Right ventricle myocardium superior (tissue), 1 donor: ENCODE measurements around the gene LIG3. TPM values are rescaled to one million over a fixed set of nuclear protein-coding genes. Genes with fewer than 3 reads are reported as not detected.
"Not testable (repeated sequence)": the region's sequence is repeated elsewhere in the genome, so short reads cannot be mapped to it uniquely, and the experiment has no call there.

Experiments
- ATAC-seq: fragments of 200-7000 bp; cut with Tn5 transposase; one replicate; pipeline ENCODE4 v1.9.1; 2020; ENCODE audit warnings: mild to moderate bottlenecking; ENCODE audit not compliant: poor library complexity
- DNase-seq: peaks from one replicate; pipeline ENCODE4 v3.0.0-alpha.2; 2020
- intact Hi-C: fragments of 100-400 bp; cut with DNase I; formaldehyde crosslinking; loops from one replicate; pipeline ENCODE4 v1.11.2; 2022
- long read RNA-seq: library from polyadenylated mRNA; unstranded; transcript quantifications from one replicate; pipeline ENCODE4 v2.0.0, GENCODE V29; 2021
- total RNA-seq: library from RNA; stranded (reverse); fragmentation: NEBNext Ultra II Directional; extraction: Animal tissue kit (Norgen Biotek cat#: 25700); gene quantifications from one replicate; pipeline ENCODE4 v1.2.1, GENCODE V29; 2021
- donor health status: DM: no; HTN: yes; CAD: no; lungs with severe emphysema.

Gene LIG3
- total RNA-seq: 15.2 TPM
- long read RNA-seq, full-length matches to known transcripts: 18 of 37 reads
- long read RNA-seq, partial matches to known transcripts: 12 of 37 reads
- long read RNA-seq, other reads (novel, unspliced or antisense): 7 of 37 reads

DNA sequence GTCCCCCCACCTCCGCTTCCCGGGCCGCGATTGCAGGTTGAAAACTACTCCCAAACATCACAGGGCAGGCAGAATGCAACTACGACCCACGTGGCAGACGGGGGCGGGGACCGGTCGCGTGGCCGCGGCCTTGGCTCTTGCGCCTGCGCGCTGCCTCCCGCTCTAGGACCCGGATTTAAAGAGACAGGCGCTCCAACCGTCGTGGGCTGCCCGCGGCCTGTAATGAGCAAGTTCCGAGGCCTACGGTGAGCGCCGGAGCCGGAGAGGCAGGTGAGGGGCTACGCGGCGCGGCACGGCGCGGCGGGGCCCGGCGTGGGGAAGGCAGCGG, at the start of gene LIG3:
LIG3 (plus strand) TSS at position 160 of the 328 bp plus-strand sequence. CDS start 2,494 bp downstream, outside the sequence.
- ATAC-seq (peak; percentile 95), DNase-seq (peak; percentile 97)
- intact Hi-C loops: no loop called here

DNA sequence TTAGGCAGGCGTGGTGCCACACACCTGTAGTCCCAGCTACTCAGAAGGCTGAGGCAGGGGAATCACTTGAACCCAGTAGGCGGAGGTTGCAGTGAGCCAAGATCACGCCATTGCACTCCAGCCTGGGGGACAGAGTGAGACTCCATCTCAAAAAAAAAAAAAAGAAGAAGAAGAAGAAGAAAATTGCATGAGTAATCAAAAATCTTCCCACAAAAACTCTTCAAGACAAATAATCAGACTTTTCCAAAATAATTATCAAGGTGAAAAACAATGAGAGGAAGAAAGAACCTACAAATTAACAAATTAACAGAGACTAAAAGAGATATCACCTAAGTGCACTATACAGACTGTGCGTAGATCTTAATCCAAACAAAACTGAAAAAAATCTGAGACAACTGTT, 29.5 kb upstream of the LIG3 start:
- intact Hi-C loops, DNase-seq, ATAC-seq: not testable (repeated sequence)

DNA sequence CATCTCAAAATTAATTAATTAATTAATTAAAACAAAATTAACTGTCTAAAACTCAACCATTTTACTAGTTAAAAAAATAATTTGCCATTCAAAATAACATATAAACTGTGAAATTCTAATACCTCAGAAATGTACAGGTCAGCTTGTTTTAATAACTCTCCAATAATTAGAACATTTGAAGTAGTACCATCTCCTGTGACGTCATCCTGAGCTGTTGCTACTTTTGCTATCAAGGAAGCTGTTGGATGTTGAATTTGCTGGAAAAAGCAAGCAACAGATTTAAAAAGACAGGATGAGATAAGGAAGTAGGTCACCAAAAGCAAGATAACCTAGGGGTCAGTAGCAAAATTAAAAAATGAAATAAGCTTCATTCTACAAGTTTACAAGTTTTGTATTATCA, 21.9 kb upstream of the LIG3 start:
- no peak for DNase-seq
- intact Hi-C loops: no loop called here
- ATAC-seq: no peak

DNA sequence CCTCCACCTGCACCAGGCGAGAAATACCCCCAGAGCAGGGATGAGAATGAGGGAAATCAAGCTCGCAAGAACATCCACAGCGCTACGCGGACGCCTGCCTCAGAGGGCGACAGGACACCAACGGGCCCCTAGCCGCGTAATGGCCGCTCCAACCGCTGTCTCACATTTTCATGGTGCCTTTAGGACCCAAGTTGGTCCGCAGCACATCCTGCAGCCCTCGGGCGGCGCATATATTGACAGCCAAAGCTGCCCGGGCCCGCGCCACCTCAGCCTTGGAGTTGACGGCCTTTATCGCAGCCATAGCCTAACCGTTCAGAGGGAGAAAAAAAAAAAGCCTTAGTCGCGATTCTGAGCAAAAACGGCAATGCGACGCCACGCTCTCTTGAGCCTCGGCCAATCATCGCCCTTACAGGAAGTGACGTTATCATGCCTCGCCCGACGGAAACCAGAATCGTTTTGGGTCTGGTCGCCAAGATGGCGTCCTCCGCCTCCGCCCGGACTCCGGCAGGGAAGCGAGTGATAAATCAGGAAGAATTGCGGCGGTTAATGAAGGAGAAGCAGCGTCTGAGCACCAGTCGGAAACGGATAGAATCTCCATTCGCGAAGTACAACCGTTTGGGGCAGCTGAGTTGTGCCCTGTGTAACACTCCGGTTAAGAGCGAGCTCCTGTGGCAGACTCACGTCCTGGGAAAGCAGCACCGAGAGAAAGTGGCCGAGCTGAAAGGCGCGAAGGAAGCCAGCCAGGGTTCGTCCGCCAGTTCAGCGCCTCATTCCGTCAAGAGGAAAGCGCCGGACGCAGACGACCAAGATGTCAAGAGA, 19.0 kb upstream of the LIG3 start, which contains the start of the genes CCT6B and ZNF830:
CCT6B (minus strand) TSS at position 368 of the 819 bp plus-strand sequence; CDS start at position 301, 67 bp downstream.
ZNF830 (plus strand) TSS at position 448 of the 819 bp plus-strand sequence; CDS start at position 475, 27 bp downstream.
- ATAC-seq: peak; percentile 100
- intact Hi-C loops: no loop called here
- DNase-seq: peak; percentile 94

DNA sequence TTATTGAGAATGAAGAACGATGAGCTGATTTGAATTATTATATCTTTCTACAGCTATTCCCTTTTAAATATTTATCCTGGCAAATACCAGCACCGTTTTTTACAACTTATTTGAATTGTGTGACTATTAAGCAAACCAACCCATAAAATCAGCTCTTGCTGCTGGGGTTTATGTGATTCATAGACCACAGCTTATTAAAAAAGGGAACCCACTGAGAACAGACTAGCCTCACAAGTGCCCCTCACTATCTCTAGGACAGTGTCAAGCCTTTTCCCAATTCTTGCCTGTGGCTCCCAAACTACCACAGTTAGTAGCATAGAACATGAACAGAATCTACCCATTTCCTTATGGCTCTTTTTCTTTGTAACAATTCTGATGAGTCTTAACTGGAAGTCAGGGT, 6.1 kb upstream of the LIG3 start:
- intact Hi-C loops: no loop called here
- DNase-seq (no peak), ATAC-seq (no peak)

DNA sequence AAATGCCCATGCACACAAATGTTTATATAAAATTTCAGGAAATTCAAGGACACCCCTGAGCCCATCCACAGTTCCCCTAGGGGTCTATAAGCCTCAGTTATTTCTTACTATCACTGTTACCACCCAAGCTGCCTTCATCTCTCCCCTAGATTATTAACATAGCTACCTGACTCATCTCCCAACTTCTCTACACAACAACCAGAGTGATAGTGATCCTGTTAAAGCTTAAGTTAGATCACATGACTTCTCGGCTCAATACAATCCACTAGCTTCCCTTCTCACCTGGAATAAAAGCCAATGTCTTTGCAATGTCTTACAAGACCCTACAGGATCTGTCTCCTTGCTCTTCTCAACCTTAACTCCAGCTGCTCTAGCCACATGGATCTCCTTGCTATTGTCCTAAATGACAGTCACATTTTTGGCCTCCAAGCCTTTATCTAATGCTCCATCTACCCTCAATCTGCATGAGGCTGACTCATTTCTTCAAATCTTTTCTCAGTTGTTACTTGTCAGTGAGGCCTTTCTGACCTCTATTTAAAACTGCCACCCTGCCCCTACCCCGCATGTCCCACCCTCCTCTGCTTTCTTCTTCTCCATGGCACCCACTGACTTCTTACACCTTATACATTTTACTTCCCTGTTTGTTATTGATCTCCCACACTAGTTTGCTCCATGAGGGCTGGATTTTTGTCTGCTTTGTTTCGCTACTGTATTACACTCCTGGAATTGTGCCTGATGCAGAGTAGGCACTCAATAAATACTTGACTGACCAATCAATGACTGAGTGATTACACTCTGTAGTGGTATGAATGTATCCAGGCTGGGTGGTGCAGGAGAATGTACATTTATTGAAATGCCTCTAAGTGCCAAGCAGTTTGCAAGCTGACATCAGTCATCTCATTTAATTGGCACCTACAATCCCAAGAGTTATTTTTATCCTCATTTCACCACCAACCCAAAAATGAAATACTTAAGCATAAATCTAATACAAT, 5.2 kb upstream of the LIG3 start:
- intact Hi-C loops: no loop called here
- ATAC-seq (no peak), DNase-seq (no peak)

DNA sequence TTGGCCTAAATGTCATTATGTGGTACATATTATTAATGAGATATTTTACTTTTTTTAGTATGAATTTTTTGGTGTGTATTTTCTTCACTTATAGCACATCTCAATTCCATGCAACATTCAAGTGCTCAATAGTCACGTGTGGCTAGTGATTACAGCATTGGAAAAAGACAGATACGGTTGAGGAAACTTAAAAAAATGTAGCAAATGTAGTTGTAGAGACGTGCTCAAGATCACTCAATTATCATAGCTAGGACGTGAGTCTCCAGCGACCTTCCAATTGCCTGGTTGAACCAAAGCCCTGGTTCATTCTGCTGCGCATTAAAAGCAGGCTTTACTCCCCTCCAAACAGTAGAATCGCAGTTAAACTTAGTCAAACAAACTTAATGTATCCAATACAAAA, 1.2 kb upstream of the LIG3 start:
- DNase-seq: no peak
- intact Hi-C loops: no loop called here
- ATAC-seq: no peak

DNA sequence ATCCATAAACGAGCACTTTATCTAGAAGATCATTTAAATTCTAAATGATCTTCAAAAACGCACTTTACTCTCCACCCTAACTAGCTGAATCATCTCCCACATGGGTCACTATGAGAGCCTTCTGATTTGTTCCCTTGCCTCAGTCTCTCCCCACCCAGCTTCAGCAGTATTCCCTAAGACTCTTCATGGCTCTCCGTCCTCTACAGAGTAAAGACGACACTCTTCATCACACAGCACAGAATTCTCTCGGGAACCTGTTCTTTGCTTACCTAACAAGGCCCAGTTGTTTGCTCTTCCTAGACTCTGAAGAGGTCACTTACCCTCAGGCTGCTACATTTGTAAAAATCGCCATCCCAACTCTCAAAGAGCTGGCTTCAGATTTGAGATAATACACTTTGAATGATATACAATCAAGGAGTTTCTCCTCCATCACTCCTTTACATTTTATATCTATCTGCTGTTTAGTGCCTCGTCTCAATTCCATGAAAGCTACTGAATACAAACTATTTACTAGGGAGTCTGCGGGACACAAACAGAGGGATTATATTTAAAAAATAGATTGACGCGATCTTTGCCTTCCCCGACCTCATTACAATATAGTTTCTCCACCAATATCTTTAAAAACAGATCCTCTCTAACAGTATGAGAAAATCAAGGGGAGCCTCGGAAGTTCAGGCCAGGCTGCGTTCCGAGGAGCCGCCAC, 511 bp upstream of the LIG3 start:
- ATAC-seq (no peak), DNase-seq (no peak)
- intact Hi-C loops: no loop called here

DNA sequence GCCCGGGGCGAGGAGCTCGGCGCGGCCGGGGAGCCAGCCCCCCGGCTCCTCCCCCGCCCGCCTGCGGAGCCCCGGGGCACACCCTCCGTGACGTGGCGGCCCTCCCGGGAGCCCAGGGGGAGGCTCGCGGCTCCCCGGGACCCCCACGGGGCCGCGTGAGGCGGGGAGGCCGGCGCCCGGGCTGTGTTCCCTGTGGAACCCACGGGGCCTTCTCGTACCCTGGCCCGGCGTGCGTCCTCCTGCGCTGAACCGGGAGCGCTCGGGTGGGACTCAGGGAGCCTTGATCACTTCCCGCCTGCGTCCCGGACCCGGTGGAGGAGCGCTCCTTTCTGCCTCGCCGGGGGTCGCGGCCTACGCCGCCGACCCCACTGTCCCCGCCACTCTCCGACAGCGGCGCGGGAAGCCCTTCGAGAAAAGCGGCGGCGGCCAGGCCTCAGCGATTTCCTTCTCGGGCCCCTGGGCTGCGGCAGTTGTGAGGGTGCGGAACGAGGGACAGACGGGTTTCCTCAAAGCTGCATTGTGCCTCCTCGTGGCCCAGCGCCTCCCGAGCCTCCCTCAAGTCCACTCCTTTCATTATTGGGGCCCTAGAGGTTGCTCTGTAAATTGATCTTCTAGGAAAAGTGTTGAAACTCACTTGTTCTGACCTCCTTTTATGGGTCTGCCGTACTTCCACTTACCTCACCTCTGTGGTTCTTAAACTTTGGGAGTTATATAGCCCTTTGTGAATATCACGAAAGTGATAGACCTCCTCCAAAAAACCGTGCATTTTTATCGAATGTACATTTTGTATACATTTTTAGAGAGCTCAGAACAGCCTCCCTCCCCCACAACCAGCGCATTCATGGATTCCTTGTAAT, 597 bp downstream of the LIG3 start:
- DNase-seq (peak; percentile 86), ATAC-seq (peak; percentile 97)
- intact Hi-C loops: no loop called here

DNA sequence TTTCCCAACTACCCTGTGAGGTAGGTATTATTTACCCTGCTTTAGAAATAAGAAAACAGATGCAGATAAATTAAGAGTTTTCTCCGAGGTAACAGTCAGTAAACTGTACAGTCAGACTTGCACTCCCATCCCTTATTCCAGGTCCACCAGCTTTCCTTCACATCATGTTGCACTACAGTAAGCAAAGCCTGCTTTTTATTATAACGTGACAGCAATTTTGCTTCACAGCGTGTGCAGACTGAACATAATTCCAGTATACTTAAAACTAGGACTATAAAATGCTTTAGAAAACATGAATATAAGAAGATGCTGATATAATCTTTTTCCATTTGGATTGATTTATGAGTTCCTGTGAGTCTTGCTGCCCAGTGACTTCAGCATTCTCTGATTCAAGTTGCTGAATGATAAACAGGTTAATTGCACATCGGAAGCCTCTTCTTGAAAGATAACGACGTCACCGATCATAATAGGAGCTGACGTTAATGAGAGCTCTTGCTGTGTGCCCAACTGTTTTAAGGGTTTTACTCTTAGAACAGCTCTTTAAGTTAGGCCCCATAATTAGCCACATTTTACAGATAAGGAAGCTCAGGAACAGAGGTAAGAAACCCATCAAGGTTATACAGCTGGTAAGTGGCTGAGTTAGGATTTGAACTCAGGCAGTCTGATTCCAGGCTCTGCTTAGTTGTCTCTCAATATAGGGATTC, 1.4 kb downstream of the LIG3 start:
- intact Hi-C loops: no loop called here
- ATAC-seq (no peak), DNase-seq (no peak)

DNA sequence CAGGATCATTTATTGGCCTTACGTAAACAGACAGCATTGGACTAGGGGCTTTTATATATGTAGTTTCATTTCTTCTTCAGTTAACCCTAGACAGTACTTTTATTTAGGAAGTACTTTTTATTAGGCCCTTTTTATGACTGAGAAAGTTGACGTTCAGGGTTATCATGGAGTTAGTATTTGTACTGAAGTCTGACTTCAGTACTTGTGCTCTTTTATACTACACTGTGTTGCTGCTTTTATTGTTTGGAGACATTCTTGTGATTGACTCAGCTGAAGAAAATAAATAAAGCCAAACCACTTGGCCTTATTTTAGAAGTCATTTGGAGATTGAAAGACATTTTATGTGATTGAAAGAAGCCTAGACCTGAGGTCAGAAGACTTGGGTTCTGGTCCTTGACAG, 6.9 kb downstream of the LIG3 start:
- ATAC-seq: no peak
- intact Hi-C loops: no loop called here
- DNase-seq: no peak

DNA sequence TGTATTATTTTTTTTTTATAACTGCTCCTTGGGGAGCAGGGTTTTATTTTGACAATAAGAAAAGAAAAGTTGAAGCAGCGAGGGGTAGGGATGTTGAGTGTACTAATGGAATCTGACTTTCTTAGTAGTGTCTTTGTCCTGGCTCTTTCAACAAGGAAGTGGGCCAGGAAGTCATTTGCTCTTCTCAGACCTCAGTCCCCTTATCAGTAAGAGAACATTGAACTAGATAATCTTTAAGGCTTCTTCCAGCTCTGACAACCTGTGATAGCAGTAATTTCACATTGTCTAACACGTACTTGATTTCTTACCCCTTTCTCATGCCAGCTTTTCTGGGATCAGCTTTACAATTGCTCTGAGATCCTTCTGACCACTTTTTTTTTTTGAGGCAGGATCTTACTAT, 8.3 kb downstream of the LIG3 start:
- intact Hi-C loops: no loop called here
- DNase-seq: no peak
- ATAC-seq: no peak

DNA sequence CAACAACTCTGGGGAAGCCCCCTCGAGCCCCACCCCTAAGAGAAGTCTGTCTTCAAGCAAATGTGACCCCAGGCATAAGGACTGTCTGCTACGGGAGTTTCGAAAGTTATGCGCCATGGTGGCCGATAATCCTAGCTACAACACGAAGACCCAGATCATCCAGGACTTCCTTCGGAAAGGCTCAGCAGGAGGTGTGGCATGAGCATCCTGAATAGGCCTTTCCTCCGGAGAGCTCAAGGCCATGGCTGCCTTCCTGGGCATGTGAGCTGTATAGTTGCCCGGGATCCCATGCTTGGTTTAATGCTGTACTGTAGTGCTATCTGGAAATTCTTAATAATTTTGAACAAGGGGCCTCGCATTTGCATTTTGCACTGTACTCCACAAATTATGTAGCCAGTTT, 9.2 kb downstream of the LIG3 start:
- no peak for DNase-seq
- ATAC-seq: no peak
- intact Hi-C loops: no loop called here

DNA sequence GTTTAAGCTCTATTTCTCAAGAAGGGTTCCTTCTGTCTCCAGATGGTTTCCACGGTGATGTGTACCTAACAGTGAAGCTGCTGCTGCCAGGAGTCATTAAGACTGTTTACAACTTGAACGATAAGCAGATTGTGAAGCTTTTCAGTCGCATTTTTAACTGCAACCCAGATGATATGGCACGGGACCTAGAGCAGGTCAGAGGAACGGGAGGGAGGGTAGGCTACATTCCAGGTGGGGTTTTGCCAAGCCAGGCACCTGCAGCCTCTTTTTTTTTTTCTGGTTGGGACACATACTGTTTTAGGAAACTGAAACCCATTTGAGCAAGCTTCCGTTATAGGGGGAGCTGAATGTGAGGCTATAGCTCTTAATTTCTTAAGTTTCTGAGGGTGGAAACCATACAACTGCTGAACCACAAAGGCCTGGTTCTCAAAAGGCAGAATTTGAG, 10.6 kb downstream of the LIG3 start:
- DNase-seq (no peak), ATAC-seq (peak; percentile 86)
- intact Hi-C loops: loop anchor here (10.0 kb wide), 1 partner anchor 124 kb away; the partner anchor contains the start of gene RAD51D

DNA sequence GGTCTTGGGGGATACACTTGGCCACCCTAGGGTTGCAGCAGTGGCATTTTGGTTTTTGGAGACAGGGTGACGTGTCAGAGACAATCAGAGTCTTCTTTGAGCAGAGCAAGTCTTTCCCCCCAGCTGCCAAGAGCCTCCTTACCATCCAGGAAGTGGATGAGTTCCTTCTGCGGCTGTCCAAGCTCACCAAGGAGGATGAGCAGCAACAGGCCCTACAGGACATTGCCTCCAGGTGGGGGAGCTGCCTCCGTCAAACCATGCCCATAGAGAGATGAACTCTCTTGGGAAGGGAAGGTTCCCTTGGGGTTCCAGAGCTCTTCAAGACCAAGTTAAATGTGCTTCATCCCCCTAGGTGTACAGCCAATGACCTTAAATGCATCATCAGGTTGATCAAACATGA, 11.3 kb downstream of the LIG3 start:
- ATAC-seq (no peak), DNase-seq (no peak)
- intact Hi-C loops: loop anchor here (10.0 kb wide), 1 partner anchor 123 kb away; the partner anchor contains the start of gene RAD51D

DNA sequence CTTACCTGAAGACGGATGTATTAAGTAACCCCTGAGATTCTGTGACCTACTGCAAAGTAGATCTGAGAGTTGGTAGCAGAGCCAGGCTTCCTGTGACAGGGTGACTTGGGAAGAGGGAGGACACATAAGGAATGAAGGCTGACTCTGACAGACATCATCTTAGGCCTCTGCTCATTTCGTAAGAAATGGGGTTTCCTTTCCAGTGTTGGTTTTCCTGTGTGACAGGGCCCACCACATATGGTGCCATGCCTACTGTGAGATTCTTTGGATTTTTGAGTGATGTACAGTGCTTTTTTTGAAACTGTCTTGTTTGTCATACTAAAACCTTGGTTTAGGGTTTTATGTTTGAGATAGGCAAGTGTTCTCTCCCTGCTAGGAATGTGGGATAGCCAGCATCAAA, 12.7 kb downstream of the LIG3 start:
- intact Hi-C loops: loop anchor here (10.0 kb wide), 1 partner anchor 122 kb away; the partner anchor contains the start of gene RAD51D
- ATAC-seq (no peak), DNase-seq (no peak)
